Amygdala (tissue), 56 donors: ENCODE results near the gene NCOA5.

ENCODE experiments used
- DNase-seq, 56 donors: peaks; one replicate each; lab custom pipeline; 2025; lab: John Stamatoyannopoulos, UW

Gene NCOA5

DNA sequence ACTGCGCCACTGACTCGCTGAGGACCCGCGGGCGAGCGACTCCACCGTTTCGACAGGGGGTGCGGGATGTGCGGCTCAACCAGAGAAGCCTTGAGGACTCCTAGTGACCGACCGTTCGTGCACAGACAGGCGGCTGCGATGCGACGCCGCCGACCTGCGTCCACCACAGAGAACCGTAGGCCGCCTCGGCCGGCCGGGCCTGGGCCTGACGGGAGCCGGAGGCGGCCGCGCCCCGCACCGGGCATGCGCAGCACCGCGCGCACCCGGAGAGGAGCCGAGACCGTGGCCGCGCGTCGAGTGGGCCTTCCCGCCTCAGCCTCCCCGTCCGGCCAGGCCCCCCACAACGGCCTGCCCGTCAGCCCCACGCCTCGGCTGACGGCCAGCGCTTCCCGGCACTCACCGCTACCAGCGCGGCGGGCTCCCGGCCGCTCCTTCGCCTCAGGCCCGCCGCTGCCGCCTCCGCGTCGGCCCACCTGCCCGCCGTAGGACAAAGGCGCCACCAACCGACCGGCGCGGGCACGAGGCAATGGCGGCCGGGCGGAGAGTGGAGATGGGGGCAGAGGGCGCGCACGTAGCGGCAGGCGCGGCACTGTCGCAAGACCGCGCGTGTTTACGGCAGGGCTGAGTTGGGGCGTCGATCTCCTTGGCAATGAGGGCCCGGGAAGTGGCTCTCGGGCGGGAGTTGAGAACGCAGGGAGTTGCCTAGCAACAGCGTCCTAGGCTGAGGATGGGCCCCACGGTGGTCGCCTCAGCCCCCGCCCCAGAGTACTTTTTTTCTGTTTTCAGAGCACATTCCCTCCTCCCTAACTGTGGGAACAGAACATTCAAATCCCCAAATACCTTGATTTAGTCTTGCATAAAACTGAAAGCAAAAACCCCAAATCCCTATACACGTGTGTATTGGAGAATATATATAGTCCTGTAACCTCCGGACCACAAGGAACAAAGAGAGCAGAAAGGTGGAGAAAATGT, at the start of gene NCOA5:
TSS of gene NCOA5 (minus strand) at position 546 of the 972 bp plus-strand sequence. CDS start 10,538 bp downstream, outside the sequence.
- DNase-seq: peak; percentile 57 to 98 (median 93)

DNA sequence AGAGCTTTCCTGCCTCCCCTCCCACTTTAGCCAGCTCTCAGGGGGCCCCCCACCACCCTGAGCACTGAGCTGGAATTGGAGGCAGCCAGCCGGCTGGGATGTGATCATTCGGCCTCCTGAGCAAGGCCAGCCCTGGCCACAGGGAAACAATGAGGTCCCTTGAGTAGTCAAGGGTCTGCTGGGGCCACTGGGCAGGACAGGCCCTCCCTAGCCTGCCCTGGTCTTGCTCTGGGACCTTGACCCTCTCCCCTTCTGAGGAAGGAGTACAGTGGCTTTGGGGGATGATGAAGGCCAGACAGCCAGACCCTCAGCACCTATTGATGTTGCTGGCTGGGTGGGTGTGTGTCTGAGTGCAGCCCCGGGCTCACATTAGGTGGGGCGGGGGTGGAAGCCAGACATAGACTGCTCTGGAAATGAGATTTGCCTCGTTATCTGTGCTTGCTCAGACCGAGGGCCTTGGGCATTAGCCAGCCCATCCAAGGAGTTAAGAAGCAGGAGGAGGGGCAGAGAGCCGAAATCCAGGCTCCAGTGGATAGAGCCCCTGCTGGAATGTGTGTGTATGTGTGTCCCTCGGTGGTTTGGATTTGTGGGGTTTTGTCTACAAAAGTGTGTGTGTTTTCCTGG, 49.6 kb upstream of the NCOA5 start:
- DNase-seq: no peak

GRCh38 chr20:46137816-46138215, 48.1 kb upstream of the NCOA5 start:
- no peak for DNase-seq

GRCh38 chr20:46135856-46136633, 46.3 kb upstream of the NCOA5 start:
- DNase-seq: peak in 8 of 56 donors; percentile 2 to 32 (median 8)

GRCh38 chr20:46134716-46135115, 45.0 kb upstream of the NCOA5 start:
- DNase-seq: no peak

- no peak for DNase-seq
Observed at GRCh38 chr20:46133886-46134654, 44.3 kb upstream of the NCOA5 start.

GRCh38 chr20:46132705-46133120, 43.0 kb upstream of the NCOA5 start:
- peak in 45 of 56 donors; percentile 8 to 78 (median 30) for DNase-seq

DNA sequence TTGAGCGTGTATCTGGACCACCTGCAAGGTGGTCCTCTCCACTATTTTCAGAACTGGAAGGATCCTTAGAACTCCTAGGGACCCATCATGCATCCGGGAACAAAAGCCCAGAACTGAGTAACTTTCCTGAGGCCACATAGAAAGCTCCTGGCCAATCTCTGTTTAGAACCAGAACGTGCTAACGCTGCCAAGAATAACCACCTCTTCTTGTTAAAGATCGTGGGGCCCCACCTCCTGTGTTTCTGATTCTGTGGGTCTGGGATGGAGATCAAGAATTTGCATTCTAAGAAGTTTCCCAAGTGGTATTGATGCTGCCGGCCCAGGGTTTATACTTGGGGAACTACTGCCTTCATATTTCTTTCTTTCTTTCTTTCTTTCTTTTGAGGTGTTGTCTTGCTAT, 41.6 kb upstream of the NCOA5 start:
- no peak for DNase-seq

GRCh38 chr20:46130534-46130933, 40.8 kb upstream of the NCOA5 start:
- no peak for DNase-seq

GRCh38 chr20:46129955-46130481, 40.3 kb upstream of the NCOA5 start:
- DNase-seq: peak in 2 of 56 donors; percentile 4 to 11

- peak in 27 of 56 donors; percentile 6 to 56 (median 12) for DNase-seq
Observed at GRCh38 chr20:46128310-46129151, 38.8 kb upstream of the NCOA5 start.

- no peak for DNase-seq
Observed at GRCh38 chr20:46127396-46128010, 37.7 kb upstream of the NCOA5 start.

- no peak for DNase-seq
Observed at GRCh38 chr20:46126440-46127056, 36.8 kb upstream of the NCOA5 start.

DNA sequence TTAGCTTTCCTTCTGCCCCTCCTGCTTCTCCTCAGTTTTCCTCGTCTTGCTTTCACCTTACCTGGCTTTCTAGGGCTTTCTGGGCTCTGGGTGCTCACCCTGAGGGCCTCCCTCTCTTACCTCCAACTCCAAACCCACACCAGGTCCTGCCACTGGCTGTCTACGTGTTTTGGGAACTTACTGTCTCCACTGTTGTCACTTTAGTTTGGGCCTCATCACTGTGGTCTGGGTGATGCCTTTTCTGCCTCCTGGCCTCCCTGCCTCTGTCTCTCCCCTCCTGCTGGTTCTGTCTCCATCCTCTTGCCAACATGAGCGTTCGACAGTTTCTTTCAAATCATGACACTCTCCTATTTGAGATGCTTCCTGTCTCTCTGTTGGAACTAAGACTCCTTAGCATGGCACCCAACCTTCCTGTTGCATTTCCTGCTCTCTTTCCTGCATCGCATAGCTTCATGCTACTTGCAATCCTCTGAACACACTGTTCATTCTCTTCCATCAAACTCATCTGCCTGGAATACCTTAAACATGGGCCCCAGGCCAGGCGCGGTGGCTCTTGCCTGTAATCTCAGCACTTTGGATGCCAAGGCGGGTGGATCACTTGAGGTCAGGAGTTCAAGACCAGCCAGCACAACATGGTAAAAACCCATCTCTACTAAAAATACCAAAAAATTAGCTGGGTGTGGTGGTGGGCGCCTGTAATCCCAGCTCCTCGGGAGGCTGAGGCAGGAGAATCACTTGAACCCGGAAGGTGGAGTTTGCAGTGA, 33.9 kb upstream of the NCOA5 start:
- no peak for DNase-seq

DNA sequence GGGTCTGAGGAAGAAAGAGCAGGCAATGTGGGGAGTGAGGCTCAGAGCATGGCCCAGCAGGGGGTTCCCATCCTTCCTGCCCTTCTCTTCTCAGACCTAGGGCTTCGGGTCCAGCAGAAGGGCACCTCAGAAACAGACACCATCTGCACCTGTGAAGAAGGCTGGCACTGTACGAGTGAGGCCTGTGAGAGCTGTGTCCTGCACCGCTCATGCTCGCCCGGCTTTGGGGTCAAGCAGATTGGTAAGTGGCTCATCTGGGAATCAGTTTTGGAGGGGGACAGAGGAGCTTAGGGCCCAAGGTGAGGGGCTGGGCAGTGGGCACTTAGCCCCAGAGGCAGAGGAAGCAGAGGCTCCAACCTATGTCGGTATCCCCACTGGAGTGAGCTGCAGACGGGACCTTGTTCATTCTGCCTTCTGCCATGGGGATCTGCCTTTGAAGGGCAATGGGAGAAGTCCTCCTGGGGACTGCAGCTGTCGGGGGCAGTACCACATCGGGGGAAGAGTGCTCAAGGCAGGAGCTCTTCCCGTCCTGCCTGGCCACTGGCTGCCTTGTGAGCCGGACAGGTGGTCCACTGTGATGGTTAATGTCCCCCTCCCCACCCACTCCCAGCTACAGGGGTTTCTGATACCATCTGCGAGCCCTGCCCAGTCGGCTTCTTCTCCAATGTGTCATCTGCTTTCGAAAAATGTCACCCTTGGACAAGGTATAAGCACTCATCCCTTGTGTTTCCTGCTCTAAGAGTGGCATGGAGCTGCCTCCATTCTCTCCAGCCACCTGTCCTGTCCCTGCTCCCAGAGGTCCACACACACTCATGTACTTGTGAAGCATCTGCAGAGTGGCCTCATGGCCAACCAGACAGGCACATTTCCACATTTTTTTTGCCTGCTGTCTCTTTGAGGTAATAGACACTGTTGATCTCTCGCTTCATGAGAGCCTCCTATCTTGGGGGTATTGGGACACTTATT, 33.0 kb upstream of the NCOA5 start:
- DNase-seq: no peak

DNA sequence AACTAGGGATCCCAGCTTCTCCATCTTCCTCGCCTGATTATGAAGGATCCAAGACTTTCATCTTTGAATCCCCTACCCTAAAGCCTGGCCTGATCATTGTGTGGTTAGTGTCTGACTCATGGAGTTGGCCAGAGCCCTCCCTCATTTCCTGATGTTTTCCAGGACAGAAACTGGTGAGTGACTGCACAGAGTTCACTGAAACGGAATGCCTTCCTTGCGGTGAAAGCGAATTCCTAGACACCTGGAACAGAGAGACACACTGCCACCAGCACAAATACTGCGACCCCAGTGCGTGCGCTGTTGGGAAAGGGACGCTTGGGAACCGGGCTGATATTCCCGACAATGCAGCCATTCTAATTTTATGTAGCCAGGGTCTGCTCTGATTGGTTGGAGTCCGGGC, 32.3 kb upstream of the NCOA5 start:
- DNase-seq: no peak
